DMS53 (cell line): ENCODE data around the gene NID1.
"Not testable (repeated sequence)": the region's sequence is repeated elsewhere in the genome, so short reads cannot be mapped to it uniquely, and the experiment has no call there.

ENCODE experiments used
- DNase-seq: peaks from one replicate; lab custom pipeline; 2025; lab: John Stamatoyannopoulos, UW

NID1 gene

GRCh38 chr1:236023926-236024565 lies 40.8 kb downstream of the NID1 start:
- no peak for DNase-seq

GRCh38 chr1:236021424-236022135 lies 43.3 kb downstream of the NID1 start:
- no peak for DNase-seq

GRCh38 chr1:236020359-236021219 lies 44.3 kb downstream of the NID1 start:
- DNase-seq, result no peak

GRCh38 chr1:236018885-236019453 lies 45.9 kb downstream of the NID1 start:
- no peak for DNase-seq

- no peak for DNase-seq
These were observed 48.0 kb downstream of the NID1 start for GRCh38 chr1:236016782-236017400.

GRCh38 chr1:236016083-236016482 lies 48.8 kb downstream of the NID1 start:
- DNase-seq, result no peak

GRCh38 chr1:236015539-236015938 lies 49.4 kb downstream of the NID1 start:
- DNase-seq, result no peak

- no peak for DNase-seq
These were observed 51.6 kb downstream of the NID1 start for GRCh38 chr1:236013330-236013729.

- DNase-seq, result no peak
These were observed 53.2 kb downstream of the NID1 start for GRCh38 chr1:236011641-236012040.

GRCh38 chr1:236010443-236010842 lies 54.4 kb downstream of the NID1 start:
- no peak for DNase-seq

GRCh38 chr1:236009857-236010256 lies 55.0 kb downstream of the NID1 start:
- no peak for DNase-seq

- DNase-seq, result no peak
These were observed 55.7 kb downstream of the NID1 start for GRCh38 chr1:236009191-236009590.

- DNase-seq, result no peak
These were observed 57.1 kb downstream of the NID1 start for GRCh38 chr1:236007781-236008180.

GRCh38 chr1:236003058-236003457 lies 61.8 kb downstream of the NID1 start:
- not testable (repeated sequence) for DNase-seq

- DNase-seq, result no peak
These were observed 62.3 kb downstream of the NID1 start for GRCh38 chr1:236002572-236002971.

- DNase-seq, result no peak
These were observed 62.9 kb downstream of the NID1 start for GRCh38 chr1:236002025-236002390.

GRCh38 chr1:236000781-236001180 lies 64.1 kb downstream of the NID1 start:
- DNase-seq, result no peak

- no peak for DNase-seq
These were observed 65.5 kb downstream of the NID1 start for GRCh38 chr1:235999259-235999925.

GRCh38 chr1:235998812-235999211 lies 66.1 kb downstream of the NID1 start:
- DNase-seq, result no peak

- no peak for DNase-seq
These were observed 67.0 kb downstream of the NID1 start for GRCh38 chr1:235997931-235998330.

GRCh38 chr1:235997049-235997448 lies 67.8 kb downstream of the NID1 start:
- DNase-seq, result no peak
